ENCODE results near the gene PRKAR1A.

Gene PRKAR1A

DNA sequence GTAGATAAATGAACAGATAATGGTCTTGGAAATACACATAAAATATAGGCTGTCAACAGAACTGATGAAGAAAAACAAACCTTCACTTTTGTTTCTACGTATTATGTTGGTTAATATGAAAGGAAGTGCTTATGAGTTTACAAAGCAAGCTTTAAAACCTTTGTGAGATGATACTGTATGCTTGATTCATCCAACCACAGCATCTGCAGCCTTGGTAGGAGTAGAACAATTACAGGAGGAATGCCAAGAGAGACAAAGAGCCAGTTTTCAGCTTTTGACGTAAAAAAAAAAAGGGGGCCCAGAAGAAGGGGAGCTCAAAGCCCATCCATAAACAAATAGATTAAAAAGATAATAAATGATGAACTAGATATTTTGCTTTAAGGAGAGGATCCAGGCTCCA, 75.6 kb downstream of the PRKAR1A start (continued):
- TF ChIP-seq ZNF138 (tag by site-specific recombination; IDR thresholded peaks at IDR 0.05; ENCODE audit: borderline replicate concordance) (no peak), SALL2 (tag by site-specific recombination; IDR thresholded peaks at IDR 0.05; ENCODE audit: borderline replicate concordance) (no peak), ZNF707 (tag by site-specific recombination; IDR thresholded peaks at IDR 0.05) (no peak), MYNN (tag by site-specific recombination; IDR thresholded peaks at IDR 0.05; ENCODE audit: borderline replicate concordance) (no peak), ZNF280C (tag by site-specific recombination; IDR thresholded peaks at IDR 0.05) (no peak), ZNF600 (tag by site-specific recombination; IDR thresholded peaks at IDR 0.05) (no peak), ZNF560 (tag by site-specific recombination; IDR thresholded peaks at IDR 0.05; ENCODE audit: borderline replicate concordance) (no peak), GLIS1 (tag by site-specific recombination; IDR thresholded peaks at IDR 0.05) (no peak)
- TF ChIP-seq, protein P1, sequence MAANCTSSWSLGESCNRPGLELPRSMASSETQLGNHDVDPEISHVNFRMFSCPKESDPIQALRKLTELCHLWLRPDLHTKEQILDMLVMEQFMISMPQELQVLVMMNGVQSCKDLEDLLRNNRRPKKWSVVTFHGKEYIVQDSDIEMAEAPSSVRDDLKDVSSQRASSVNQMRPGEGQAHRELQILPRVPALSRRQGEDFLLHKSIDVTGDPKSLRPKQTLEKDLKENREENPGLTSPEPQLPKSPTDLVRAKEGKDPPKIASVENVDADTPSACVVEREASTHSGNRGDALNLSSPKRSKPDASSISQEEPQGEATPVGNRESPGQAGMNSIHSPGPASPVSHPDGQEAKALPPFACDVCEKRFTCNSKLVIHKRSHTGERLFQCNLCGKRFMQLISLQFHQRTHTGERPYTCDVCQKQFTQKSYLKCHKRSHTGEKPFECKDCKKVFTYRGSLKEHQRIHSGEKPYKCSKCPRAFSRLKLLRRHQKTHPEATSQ (tag by site-specific recombination; IDR thresholded peaks at IDR 0.05): no peak
- TF ChIP-seq, protein P2, sequence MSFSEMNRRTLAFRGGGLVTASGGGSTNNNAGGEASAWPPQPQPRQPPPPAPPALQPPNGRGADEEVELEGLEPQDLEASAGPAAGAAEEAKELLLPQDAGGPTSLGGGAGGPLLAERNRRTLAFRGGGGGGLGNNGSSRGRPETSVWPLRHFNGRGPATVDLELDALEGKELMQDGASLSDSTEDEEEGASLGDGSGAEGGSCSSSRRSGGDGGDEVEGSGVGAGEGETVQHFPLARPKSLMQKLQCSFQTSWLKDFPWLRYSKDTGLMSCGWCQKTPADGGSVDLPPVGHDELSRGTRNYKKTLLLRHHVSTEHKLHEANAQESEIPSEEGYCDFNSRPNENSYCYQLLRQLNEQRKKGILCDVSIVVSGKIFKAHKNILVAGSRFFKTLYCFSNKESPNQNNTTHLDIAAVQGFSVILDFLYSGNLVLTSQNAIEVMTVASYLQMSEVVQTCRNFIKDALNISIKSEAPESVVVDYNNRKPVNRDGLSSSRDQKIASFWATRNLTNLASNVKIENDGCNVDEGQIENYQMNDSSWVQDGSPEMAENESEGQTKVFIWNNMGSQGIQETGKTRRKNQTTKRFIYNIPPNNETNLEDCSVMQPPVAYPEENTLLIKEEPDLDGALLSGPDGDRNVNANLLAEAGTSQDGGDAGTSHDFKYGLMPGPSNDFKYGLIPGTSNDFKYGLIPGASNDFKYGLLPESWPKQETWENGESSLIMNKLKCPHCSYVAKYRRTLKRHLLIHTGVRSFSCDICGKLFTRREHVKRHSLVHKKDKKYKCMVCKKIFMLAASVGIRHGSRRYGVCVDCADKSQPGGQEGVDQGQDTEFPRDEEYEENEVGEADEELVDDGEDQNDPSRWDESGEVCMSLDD (tag by site-specific recombination; IDR thresholded peaks at IDR 0.05): no peak

- Histone ChIP-seq H3K4me3 (ENCODE audit: low read depth, low read length) (no peak overlapping the region), H3K4me1 (ENCODE audit: control insufficient read depth, insufficient read depth, low read length) (peaks cover 3% of the 10 kb centered on the region), H3K27ac (ENCODE audit: extremely low read depth, low read depth, low read length) (no peak overlapping the region), H3K36me3 (ENCODE audit: control insufficient read depth in 2 of 2, insufficient read depth in 1 of 2, low read length in 2 of 2) (no peaks in the 10 kb centered on the region), H3K9me3 (ENCODE audit: control insufficient read depth, insufficient read depth, low read depth, low read length) (no peaks in the 10 kb centered on the region)
- ChIA-PET CTCF (no interaction called here), POLR2A (no interaction called here)
- no peak for TF ChIP-seq ZNF654 (tag by site-specific recombination; IDR thresholded peaks at IDR 0.05; ENCODE audit: low read depth)
- TF ChIP-seq SETDB1 (IDR thresholded peaks at IDR 0.05; ENCODE audit: insufficient read length, low read length): peak; percentile 33
- no peak for TF ChIP-seq ZNF133 (tag by site-specific recombination; IDR thresholded peaks at IDR 0.05)
- TF ChIP-seq ZBTB20 (tag by site-specific recombination; IDR thresholded peaks at IDR 0.05): no peak
- no peak for TF ChIP-seq ZNF280C (tag by site-specific recombination; IDR thresholded peaks at IDR 0.05)
- TF ChIP-seq ZNF350 (tag by site-specific recombination; IDR thresholded peaks at IDR 0.05): no peak
- no peak for TF ChIP-seq ZNF596 (tag by site-specific recombination; IDR thresholded peaks at IDR 0.05)
- TF ChIP-seq, protein P3, sequence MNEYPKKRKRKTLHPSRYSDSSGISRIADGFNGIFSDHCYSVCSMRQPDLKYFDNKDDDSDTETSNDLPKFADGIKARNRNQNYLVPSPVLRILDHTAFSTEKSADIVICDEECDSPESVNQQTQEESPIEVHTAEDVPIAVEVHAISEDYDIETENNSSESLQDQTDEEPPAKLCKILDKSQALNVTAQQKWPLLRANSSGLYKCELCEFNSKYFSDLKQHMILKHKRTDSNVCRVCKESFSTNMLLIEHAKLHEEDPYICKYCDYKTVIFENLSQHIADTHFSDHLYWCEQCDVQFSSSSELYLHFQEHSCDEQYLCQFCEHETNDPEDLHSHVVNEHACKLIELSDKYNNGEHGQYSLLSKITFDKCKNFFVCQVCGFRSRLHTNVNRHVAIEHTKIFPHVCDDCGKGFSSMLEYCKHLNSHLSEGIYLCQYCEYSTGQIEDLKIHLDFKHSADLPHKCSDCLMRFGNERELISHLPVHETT (tag by site-specific recombination; IDR thresholded peaks at IDR 0.05): no peak
- peak; percentile 97 for TF ChIP-seq ZNF548 (tag by site-specific recombination; IDR thresholded peaks at IDR 0.05)
Measured at GRCh38 chr17:68588362-68588761, 76.1 kb downstream of the PRKAR1A start.

Data from HEK293 (cell line).